Measurements from ENCODE around the gene TNFSF13B.

GRCh38 chr13:108220041-108220440, 49.5 kb upstream of the TNFSF13B start:
- TF ChIP-seq POLR2A (IDR thresholded peaks at IDR 0.05) (no peak), CTCF (IDR thresholded peaks at IDR 0.05) (no peak)

Measured in body of pancreas (tissue), 4 donors.